SK-N-SH (cell line): ENCODE results near the gene TSHZ2. TPM values are rescaled to one million over a fixed set of nuclear protein-coding genes. Genes with fewer than 3 reads are reported as not detected.

Experiments used
- CTCF ChIA-PET: fragments of 300-600, 350-600 bp; formaldehyde crosslinking; extraction: SDS; loops from one replicate; lab custom pipeline; 2021; lab: Yijun Ruan, JAX
- POLR2A ChIA-PET: fragments of 350-600 bp; sonication (Branson Sonifier 250); formaldehyde crosslinking; extraction: SDS; loops from one replicate; lab custom pipeline; 2020; ENCODE audit warnings: antibody characterized with exemption, inconsistent platforms; lab: Yijun Ruan, JAX
- DNase-seq: peaks from one replicate; pipeline ENCODE4 v3.0.0; 2012
- H2AFZ ChIP-seq: fragments of 200-600 bp; sonication (generic); 2 replicates; pipeline ENCODE4 v1.8.1; 2016; ENCODE audit warnings: antibody characterized with exemption, mild to moderate bottlenecking, low read depth
- H3F3A ChIP-seq: fragments of 200-600 bp; sonication (generic); replicated peaks from 2 replicates; pipeline ENCODE3; 2016; ENCODE audit warnings: antibody characterized with exemption, mild to moderate bottlenecking; ENCODE audit not compliant: insufficient read depth
- H3K27ac ChIP-seq, 2 experiments: fragments of 200-500 bp in 1 of 2; fragments of 200-600 bp in 1 of 2; sonication (Bioruptor generic) in 1 of 2; sonication (generic), shearing (Covaris generic) in 1 of 2; 2 replicates each; pipeline versions ENCODE4 v1.5.1 to v1.6.1; 2014 to 2016; ENCODE audit warnings: low read depth in 2 of 2, inconsistent platforms in 1 of 2, low read length in 1 of 2, mild to moderate bottlenecking in 1 of 2, mixed read lengths in 1 of 2
- H3K27me3 ChIP-seq: fragments of 200-600 bp; sonication (generic), shearing (Covaris generic); 2 replicates; pipeline ENCODE4 v1.6.1; 2016; ENCODE audit warnings: mixed run types; ENCODE audit not compliant: insufficient read depth
- H3K36me3 ChIP-seq, 2 experiments: fragments of 200-500 bp in 1 of 2; fragments of 200-600 bp in 1 of 2; sonication (Bioruptor generic) in 1 of 2; sonication (generic) in 1 of 2; replicated peaks in 1 of 2; 2 replicates each; pipeline versions ENCODE3 to v1.5.1; 2014 to 2016; ENCODE audit warnings: low read length in 1 of 2, mild to moderate bottlenecking in 1 of 2; ENCODE audit not compliant: insufficient read depth in 2 of 2, control insufficient read depth in 1 of 2
- H3K4me1 ChIP-seq, 2 experiments: fragments of 200-500 bp in 1 of 2; fragments of 200-600 bp in 1 of 2; sonication (Bioruptor generic) in 1 of 2; sonication (generic), shearing (Covaris generic) in 1 of 2; 2 replicates each; pipeline versions ENCODE4 v1.5.1 to v1.6.1; 2014 to 2016; ENCODE audit warnings: low read depth in 1 of 2, low read length in 1 of 2, mixed run types in 1 of 2; ENCODE audit not compliant: insufficient read depth in 2 of 2, control insufficient read depth in 1 of 2
- H3K4me2 ChIP-seq: fragments of 200-600 bp; sonication (generic), shearing (Covaris generic); 2 replicates; pipeline ENCODE4 v1.6.1; 2017; ENCODE audit warnings: mixed run types
- H3K4me3 ChIP-seq, 2 experiments: fragments of 200-500 bp in 1 of 2; fragments of 200-600 bp in 1 of 2; sonication (Bioruptor generic) in 1 of 2; sonication (generic), shearing (Covaris generic) in 1 of 2; 2 replicates each; pipeline versions ENCODE4 v1.5.1 to v1.8.1; 2014 to 2016; ENCODE audit warnings: low read depth in 2 of 2, inconsistent platforms in 1 of 2, low read length in 1 of 2, mild to moderate bottlenecking in 1 of 2, mixed read lengths in 1 of 2, moderate library complexity in 1 of 2
- H3K79me2 ChIP-seq: fragments of 200-600 bp; sonication (generic); 2 replicates; pipeline ENCODE4 v1.8.1; 2017; ENCODE audit warnings: mild to moderate bottlenecking; ENCODE audit not compliant: insufficient read depth
- H3K9ac ChIP-seq: fragments of 200-600 bp; sonication (generic); 2 replicates; pipeline ENCODE4 v1.6.1; 2017; ENCODE audit warnings: mixed run types
- H3K9me2 ChIP-seq: fragments of 200-600 bp; sonication (generic); 2 replicates; pipeline ENCODE4 v1.6.1; 2017; ENCODE audit warnings: mixed run types
- H3K9me3 ChIP-seq: fragments of 200-600 bp; sonication (generic); 2 replicates; pipeline ENCODE4 v1.6.1; 2017; ENCODE audit warnings: mixed run types, mild to moderate bottlenecking, moderate library complexity
- H4K20me1 ChIP-seq: fragments of 200-600 bp; sonication (generic); 2 replicates; pipeline ENCODE4 v1.6.1; 2017; ENCODE audit warnings: mild to moderate bottlenecking, mixed run types; ENCODE audit not compliant: insufficient read depth
- CHD2 ChIP-seq: fragments of 150-350 bp; IDR thresholded peaks from 2 replicates; pipeline ENCODE4 v1.6.1; 2018; ENCODE audit warnings: low read length; ENCODE audit not compliant: partially characterized antibody
- ELF1 ChIP-seq: IDR thresholded peaks from 2 replicates; pipeline ENCODE4 v1.4.0; 2012
- EZH2phosphoT487 ChIP-seq: fragments of 200-600 bp; sonication (generic); IDR thresholded peaks from 2 replicates; pipeline ENCODE4 v1.6.1; 2017; ENCODE audit warnings: low read depth, mixed run types, mild to moderate bottlenecking, antibody characterized with exemption, moderate library complexity, borderline replicate concordance
- GATA2 ChIP-seq: sonication (generic); formaldehyde crosslinking; IDR thresholded peaks from 2 replicates; pipeline ENCODE4 v1.5.0; 2020; ENCODE audit warnings: mild to moderate bottlenecking, missing genetic modification reagents
- MAX ChIP-seq: IDR thresholded peaks from 2 replicates; pipeline ENCODE4 v1.4.0; 2012; ENCODE audit warnings: low read depth
- MEF2A ChIP-seq: IDR thresholded peaks from 2 replicates; pipeline ENCODE4 v1.4.0; 2012; ENCODE audit warnings: low read depth, borderline replicate concordance
- NFIC ChIP-seq: IDR thresholded peaks from 2 replicates; pipeline ENCODE4 v1.4.0; 2012; ENCODE audit warnings: borderline replicate concordance
- RCOR1 ChIP-seq: fragments of 150-350 bp; IDR thresholded peaks from 2 replicates; pipeline ENCODE4 v1.6.1; 2017; ENCODE audit warnings: antibody characterized with exemption, low read length
- TCF12 ChIP-seq: IDR thresholded peaks from 2 replicates; pipeline ENCODE4 v1.4.0; 2012
- YY1 ChIP-seq: IDR thresholded peaks from 2 replicates; pipeline ENCODE4 v1.4.0; 2012; ENCODE audit warnings: low read depth, mild to moderate bottlenecking
- WGBS: methylation state at CpG from one replicate; pipeline ENCODE4 v1.1.6; 2017; ENCODE audit warnings: low lambda C conversion rate; 5-methylcytosine and 5-hydroxymethylcytosine counted together
- polyA plus RNA-seq, 3 experiments: library from polyadenylated mRNA; depleted of rRNA; stranded (reverse); fragments of >200 nt; gene quantifications; 2 replicates each; pipeline ENCODE4 v1.2.3, GENCODE V29; 2012
- TF ChIP-seq, protein P1 (sequence below): fragments of 150-350 bp; IDR thresholded peaks from 2 replicates; pipeline ENCODE4 v1.6.1; 2017; ENCODE audit warnings: antibody characterized with exemption, low read length, low read depth, borderline replicate concordance
- TF ChIP-seq, protein P2 (sequence below): IDR thresholded peaks from 2 replicates; pipeline ENCODE4; 2012
- TF ChIP-seq, protein P3 (sequence below): IDR thresholded peaks from 2 replicates; pipeline ENCODE4 v1.4.0; 2012; ENCODE audit warnings: low read depth, borderline replicate concordance

The TSHZ2 gene
- polyA plus RNA-seq, 1 of the 3 experiments (the other 2 are of a cell fraction): 0.13 TPM

GRCh38 chr20:53247468-53248103 is 275.4 kb downstream of the TSHZ2 start (continued):
- TF ChIP-seq NFIC (no peak), GATA2 (CRISPR knock-in tag) (no peak)

DNA sequence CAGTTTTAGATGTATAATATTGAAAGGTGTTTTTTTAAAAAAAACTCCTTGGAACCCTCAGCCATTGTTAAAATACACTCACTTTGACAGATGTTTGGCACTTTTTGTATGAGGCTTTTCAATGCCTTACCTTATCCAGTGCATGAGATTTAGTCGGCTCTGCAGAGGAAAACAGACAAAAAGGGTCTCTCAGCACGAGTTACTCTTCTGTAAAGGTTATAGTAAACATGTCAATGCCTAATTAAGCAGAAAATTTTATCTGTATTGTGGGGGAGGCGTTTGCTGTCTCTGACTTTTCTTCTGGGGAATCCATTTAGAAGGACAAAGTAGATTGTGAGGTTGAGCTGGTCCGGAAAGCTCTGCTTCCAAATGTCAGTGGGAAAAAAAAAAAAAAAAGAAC is 278.3 kb downstream of the TSHZ2 start:
- ChIA-PET CTCF (no interaction called here), POLR2A (no interaction called here)
- WGBS: 40% methylated on average over 4 of the region's 4 CpGs
- no peaks in the 10 kb centered on the region for H3K9me3 ChIP-seq
- no peaks in the 10 kb centered on the region for H3K79me2 ChIP-seq
- H3K9ac ChIP-seq: no peak overlapping the region
- no peaks in the 10 kb centered on the region for H3K4me1 ChIP-seq
- no peaks in the 10 kb centered on the region for H3F3A ChIP-seq
- no peak for DNase-seq
- H3K36me3 ChIP-seq: no peaks in the 10 kb centered on the region
- TF ChIP-seq, protein P1, sequence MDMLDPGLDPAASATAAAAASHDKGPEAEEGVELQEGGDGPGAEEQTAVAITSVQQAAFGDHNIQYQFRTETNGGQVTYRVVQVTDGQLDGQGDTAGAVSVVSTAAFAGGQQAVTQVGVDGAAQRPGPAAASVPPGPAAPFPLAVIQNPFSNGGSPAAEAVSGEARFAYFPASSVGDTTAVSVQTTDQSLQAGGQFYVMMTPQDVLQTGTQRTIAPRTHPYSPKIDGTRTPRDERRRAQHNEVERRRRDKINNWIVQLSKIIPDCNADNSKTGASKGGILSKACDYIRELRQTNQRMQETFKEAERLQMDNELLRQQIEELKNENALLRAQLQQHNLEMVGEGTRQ: no peak
- TF ChIP-seq, protein P2, sequence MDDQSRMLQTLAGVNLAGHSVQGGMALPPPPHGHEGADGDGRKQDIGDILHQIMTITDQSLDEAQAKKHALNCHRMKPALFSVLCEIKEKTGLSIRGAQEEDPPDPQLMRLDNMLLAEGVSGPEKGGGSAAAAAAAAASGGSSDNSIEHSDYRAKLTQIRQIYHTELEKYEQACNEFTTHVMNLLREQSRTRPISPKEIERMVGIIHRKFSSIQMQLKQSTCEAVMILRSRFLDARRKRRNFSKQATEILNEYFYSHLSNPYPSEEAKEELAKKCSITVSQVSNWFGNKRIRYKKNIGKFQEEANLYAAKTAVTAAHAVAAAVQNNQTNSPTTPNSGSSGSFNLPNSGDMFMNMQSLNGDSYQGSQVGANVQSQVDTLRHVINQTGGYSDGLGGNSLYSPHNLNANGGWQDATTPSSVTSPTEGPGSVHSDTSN: no peak
- no peak for TF ChIP-seq EZH2phosphoT487
- TF ChIP-seq ELF1: no peak
- no peak for TF ChIP-seq MEF2A
- no peak for TF ChIP-seq CHD2
- TF ChIP-seq TCF12: no peak
- TF ChIP-seq, protein P3, sequence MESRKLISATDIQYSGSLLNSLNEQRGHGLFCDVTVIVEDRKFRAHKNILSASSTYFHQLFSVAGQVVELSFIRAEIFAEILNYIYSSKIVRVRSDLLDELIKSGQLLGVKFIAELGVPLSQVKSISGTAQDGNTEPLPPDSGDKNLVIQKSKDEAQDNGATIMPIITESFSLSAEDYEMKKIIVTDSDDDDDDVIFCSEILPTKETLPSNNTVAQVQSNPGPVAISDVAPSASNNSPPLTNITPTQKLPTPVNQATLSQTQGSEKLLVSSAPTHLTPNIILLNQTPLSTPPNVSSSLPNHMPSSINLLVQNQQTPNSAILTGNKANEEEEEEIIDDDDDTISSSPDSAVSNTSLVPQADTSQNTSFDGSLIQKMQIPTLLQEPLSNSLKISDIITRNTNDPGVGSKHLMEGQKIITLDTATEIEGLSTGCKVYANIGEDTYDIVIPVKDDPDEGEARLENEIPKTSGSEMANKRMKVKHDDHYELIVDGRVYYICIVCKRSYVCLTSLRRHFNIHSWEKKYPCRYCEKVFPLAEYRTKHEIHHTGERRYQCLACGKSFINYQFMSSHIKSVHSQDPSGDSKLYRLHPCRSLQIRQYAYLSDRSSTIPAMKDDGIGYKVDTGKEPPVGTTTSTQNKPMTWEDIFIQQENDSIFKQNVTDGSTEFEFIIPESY: no peak
- no peak for TF ChIP-seq MAX
- no peak for TF ChIP-seq NFIC
- TF ChIP-seq YY1: no peak
- no peak for TF ChIP-seq RCOR1
- H3K9me2 ChIP-seq: no peaks in the 10 kb centered on the region
- no peaks in the 10 kb centered on the region for H3K27me3 ChIP-seq
- no peak overlapping the region for H2AFZ ChIP-seq
- H3K4me3 ChIP-seq: no peak overlapping the region
- no peaks in the 10 kb centered on the region for H4K20me1 ChIP-seq
- no peak overlapping the region for H3K27ac ChIP-seq
- no peak overlapping the region for H3K4me2 ChIP-seq
